Endothelial cell of umbilical vein (primary cell): ENCODE results near the gene SSTR5. TPM values are rescaled to one million over a fixed set of nuclear protein-coding genes. Genes with fewer than 3 reads are reported as not detected.

ENCODE experiments used
- BruUV-seq: library from RNA; stranded (reverse); fragments of 400-500 nt; replicated peaks from 2 replicates; lab custom pipeline; 2021; lab: Mats Ljungman, UMichigan
- CTCF ChIA-PET: fragments of 300-600, 350-600 bp; sonication (Branson Sonifier 250); formaldehyde crosslinking; loops from one replicate; lab custom pipeline; 2021; ENCODE audit warnings: antibody characterized with exemption, inconsistent platforms; lab: Charles Lee
- POLR2A ChIA-PET: fragments of 300-600, 350-600 bp; sonication (Branson Sonifier 250); formaldehyde crosslinking; loops from one replicate; lab custom pipeline; 2021; ENCODE audit warnings: antibody characterized with exemption, inconsistent platforms; lab: Charles Lee
- DNase-seq: peaks from one replicate; pipeline ENCODE4 v3.0.0-alpha.2; 2011; ENCODE audit warnings: low read depth, low spot score
- FAIRE-seq: peaks from 2 replicates; lab custom pipeline; 2011; peaks lifted over from hg19 to GRCh38; lab: Jason Lieb, UNC
- H2AFZ ChIP-seq: 2 replicates; pipeline ENCODE4 v1.6.0; 2012; ENCODE audit warnings: low read depth, low read length, control low read depth, inconsistent platforms
- H3K27ac ChIP-seq: 2 replicates; pipeline ENCODE4 v1.5.1; 2011; ENCODE audit warnings: low read depth, mild to moderate bottlenecking, control low read depth, low read length, moderate library complexity; ENCODE audit not compliant: insufficient read depth
- H3K27me3 ChIP-seq, 2 experiments: 2 replicates each; pipeline versions ENCODE4 v1.6.0 to v1.6.1; 2011; ENCODE audit warnings: low read length in 2 of 2, mixed read lengths in 1 of 2; ENCODE audit not compliant: control insufficient read depth in 2 of 2, insufficient read depth in 2 of 2
- H3K36me3 ChIP-seq, 2 experiments: 2 replicates in 1 of 2; 3 replicates in 1 of 2; pipeline ENCODE4 v1.5.1; 2011; ENCODE audit warnings: low read length in 2 of 2, mild to moderate bottlenecking in 1 of 2, moderate library complexity in 1 of 2; ENCODE audit not compliant: control insufficient read depth in 2 of 2, insufficient read depth in 2 of 2; ENCODE audit errors: extremely low read depth in 1 of 2
- H3K4me1 ChIP-seq: 3 replicates; pipeline ENCODE4 v1.5.1; 2011; ENCODE audit warnings: mild to moderate bottlenecking, low read length; ENCODE audit not compliant: control insufficient read depth, insufficient read depth; ENCODE audit errors: extremely low read depth
- H3K4me2 ChIP-seq: 2 replicates; pipeline ENCODE4 v1.6.1; 2011; ENCODE audit warnings: low read length, control low read depth, mixed read lengths; ENCODE audit not compliant: insufficient read depth
- H3K4me3 ChIP-seq, 3 experiments: fragments of 200-600 bp in 1 of 3; sonication (generic), shearing (Covaris generic) in 1 of 3; replicated peaks in 1 of 3; 2 replicates each; pipeline ENCODE4 v1.5.1; 2011 to 2016; ENCODE audit warnings: control low read depth in 3 of 3, low read length in 3 of 3, mild to moderate bottlenecking in 2 of 3, inconsistent platforms in 1 of 3, low read depth in 1 of 3, moderate library complexity in 1 of 3; ENCODE audit not compliant: insufficient read depth in 1 of 3
- H3K79me2 ChIP-seq: 2 replicates; pipeline ENCODE4 v1.6.0; 2012; ENCODE audit warnings: low read length, inconsistent platforms; ENCODE audit not compliant: control insufficient read depth, insufficient read depth
- H3K9ac ChIP-seq: replicated peaks from 2 replicates; pipeline ENCODE3; 2011; ENCODE audit warnings: low read length, control low read depth; ENCODE audit not compliant: insufficient read depth; ENCODE audit errors: extremely low read depth
- H3K9me1 ChIP-seq: replicated peaks from 3 replicates; pipeline ENCODE4 v1.6.0; 2011; ENCODE audit warnings: mild to moderate bottlenecking, low read length; ENCODE audit not compliant: control insufficient read depth, insufficient read depth; ENCODE audit errors: extremely low read depth
- H3K9me3 ChIP-seq: replicated peaks from 2 replicates; pipeline ENCODE4 v1.5.1; 2012; ENCODE audit warnings: low read length, inconsistent platforms; ENCODE audit not compliant: control insufficient read depth, insufficient read depth
- H4K20me1 ChIP-seq: replicated peaks from 2 replicates; pipeline ENCODE3; 2011; ENCODE audit warnings: mild to moderate bottlenecking, low read length; ENCODE audit not compliant: control insufficient read depth, insufficient read depth; ENCODE audit errors: extremely low read depth
- EZH2 ChIP-seq: IDR thresholded peaks from 2 replicates; pipeline ENCODE4 v1.6.1; 2012; ENCODE audit warnings: borderline replicate concordance, low read depth, mild to moderate bottlenecking, moderate library complexity, low read length, inconsistent platforms; ENCODE audit not compliant: severe bottlenecking
- FOS ChIP-seq: IDR thresholded peaks from 2 replicates; pipeline ENCODE4 v1.6.1; 2011; ENCODE audit warnings: mild to moderate bottlenecking, low read length, moderate library complexity, borderline replicate concordance; ENCODE audit not compliant: insufficient read depth
- GATA2 ChIP-seq: IDR thresholded peaks from 2 replicates; pipeline ENCODE4 v1.7.0; 2011; ENCODE audit warnings: low read depth, mild to moderate bottlenecking, moderate library complexity, mixed read lengths, low read length; ENCODE audit not compliant: insufficient read length, insufficient read depth
- JUN ChIP-seq: IDR thresholded peaks from 2 replicates; pipeline ENCODE4 v1.6.1; 2011; ENCODE audit warnings: borderline replicate concordance, low read depth; ENCODE audit not compliant: insufficient read length, insufficient read depth
- MYC ChIP-seq: IDR thresholded peaks from one replicate; pipeline ENCODE4 v1.6.1; 2011; ENCODE audit warnings: mild to moderate bottlenecking, low read depth, low read length
- POLR2A ChIP-seq: IDR thresholded peaks from 2 replicates; pipeline ENCODE4 v1.6.1; 2012; ENCODE audit warnings: low read depth, mild to moderate bottlenecking, control low read depth, low read length
- POLR2AphosphoS5 ChIP-seq: IDR thresholded peaks from 2 replicates; pipeline ENCODE4 v1.6.1; 2012; ENCODE audit warnings: low read depth, mild to moderate bottlenecking, control low read depth, low read length, moderate library complexity; ENCODE audit not compliant: insufficient read depth
- dilution Hi-C: fragments of 300-500 bp; cut with MboI; formaldehyde crosslinking; loops from one replicate; pipeline ENCODE4 v1.15.0; 2019; ENCODE audit warnings: low sequenced_read_pairs; ENCODE audit not compliant: extremely low pct_ligation_motif_present
- intact Hi-C: fragments of 100-400 bp; cut with micrococcal nuclease; formaldehyde crosslinking; loops from one replicate; pipeline ENCODE4 v1.10.0; 2022
- polyA plus RNA-seq, 4 experiments: library from polyadenylated mRNA; depleted of rRNA in 3 of 4; stranded (reverse) in 3 of 4; unstranded in 1 of 4; fragments of >200 nt; gene quantifications; 2 replicates each; pipeline versions ENCODE4 v1.2.1 to v1.2.3, GENCODE V29; 2011 to 2012; ENCODE audit warnings: missing spikeins in 1 of 4
- total RNA-seq: library from RNA; stranded (reverse); gene quantifications from 2 replicates; pipeline ENCODE4 v1.2.3, GENCODE V29; 2021
- TF ChIP-seq, protein P1 (sequence below): IDR thresholded peaks from 2 replicates; pipeline ENCODE4 v1.6.1; 2011; ENCODE audit not compliant: insufficient read depth, insufficient read length
- TF ChIP-seq, protein P2 (sequence below), 2 donors: IDR thresholded peaks; 1 replicate in 1 of 2; 2 replicates in 1 of 2; pipeline ENCODE4 v1.5.1; 2011; ENCODE audit warnings: low read length in 2 of 2, mild to moderate bottlenecking in 2 of 2, moderate library complexity in 2 of 2, control low read depth in 1 of 2, inconsistent platforms in 1 of 2, low read depth in 1 of 2; ENCODE audit not compliant: insufficient read depth in 1 of 2; ENCODE audit errors: extremely low read depth in 1 of 2

Gene SSTR5
- total and polyA plus RNA-seq, 2 donors (not counting 3 experiments of a cell fraction or from before 2014, with no cell fraction given): 0.24 to 0.52 TPM

DNA sequence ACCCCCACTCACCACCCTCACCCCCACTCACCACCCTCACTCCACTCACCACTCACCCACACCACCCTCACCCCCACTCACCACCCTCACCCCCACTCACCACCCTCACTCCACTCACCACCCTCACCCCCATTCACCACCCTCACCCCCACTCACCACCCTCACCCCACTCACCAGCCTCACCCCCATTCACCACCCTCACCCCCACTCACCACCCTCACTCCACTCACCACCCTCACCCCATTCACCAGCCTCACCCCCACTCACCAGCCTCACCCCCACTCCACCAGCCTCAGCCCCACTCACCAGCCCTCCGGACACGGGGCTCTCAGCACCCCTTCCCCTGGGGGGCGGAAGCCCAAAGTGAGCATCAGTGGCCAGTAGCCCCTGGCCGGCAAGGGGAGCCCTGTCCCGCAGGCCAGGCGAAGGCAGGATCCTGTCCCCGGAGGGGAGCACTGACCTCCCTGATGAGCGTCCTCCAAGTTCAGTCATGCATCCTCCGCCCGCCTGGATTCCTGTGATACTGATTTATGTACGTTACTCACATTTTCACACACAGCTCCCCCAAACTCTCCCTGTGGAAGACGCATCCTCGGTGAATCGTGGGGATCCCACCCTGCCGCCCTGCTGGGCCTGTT, 41.5 kb downstream of the SSTR5 start:
- H3K4me1 ChIP-seq: no peaks in the 10 kb centered on the region
- DNase-seq: no peak
- H3K9me3 ChIP-seq: no peaks in the 10 kb centered on the region
- no peak for FAIRE-seq
- H3K36me3 ChIP-seq: no peaks in the 10 kb centered on the region
- BruUV-seq: no TSS peak
- TF ChIP-seq, protein P1, sequence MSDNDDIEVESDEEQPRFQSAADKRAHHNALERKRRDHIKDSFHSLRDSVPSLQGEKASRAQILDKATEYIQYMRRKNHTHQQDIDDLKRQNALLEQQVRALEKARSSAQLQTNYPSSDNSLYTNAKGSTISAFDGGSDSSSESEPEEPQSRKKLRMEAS: no peak
- TF ChIP-seq EZH2: no peak
- TF ChIP-seq JUN: no peak
- TF ChIP-seq FOS: no peak
- no peak for TF ChIP-seq POLR2A
- TF ChIP-seq MYC: no peak
- TF ChIP-seq POLR2AphosphoS5: no peak
- TF ChIP-seq, protein P2, sequence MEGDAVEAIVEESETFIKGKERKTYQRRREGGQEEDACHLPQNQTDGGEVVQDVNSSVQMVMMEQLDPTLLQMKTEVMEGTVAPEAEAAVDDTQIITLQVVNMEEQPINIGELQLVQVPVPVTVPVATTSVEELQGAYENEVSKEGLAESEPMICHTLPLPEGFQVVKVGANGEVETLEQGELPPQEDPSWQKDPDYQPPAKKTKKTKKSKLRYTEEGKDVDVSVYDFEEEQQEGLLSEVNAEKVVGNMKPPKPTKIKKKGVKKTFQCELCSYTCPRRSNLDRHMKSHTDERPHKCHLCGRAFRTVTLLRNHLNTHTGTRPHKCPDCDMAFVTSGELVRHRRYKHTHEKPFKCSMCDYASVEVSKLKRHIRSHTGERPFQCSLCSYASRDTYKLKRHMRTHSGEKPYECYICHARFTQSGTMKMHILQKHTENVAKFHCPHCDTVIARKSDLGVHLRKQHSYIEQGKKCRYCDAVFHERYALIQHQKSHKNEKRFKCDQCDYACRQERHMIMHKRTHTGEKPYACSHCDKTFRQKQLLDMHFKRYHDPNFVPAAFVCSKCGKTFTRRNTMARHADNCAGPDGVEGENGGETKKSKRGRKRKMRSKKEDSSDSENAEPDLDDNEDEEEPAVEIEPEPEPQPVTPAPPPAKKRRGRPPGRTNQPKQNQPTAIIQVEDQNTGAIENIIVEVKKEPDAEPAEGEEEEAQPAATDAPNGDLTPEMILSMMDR (IDR thresholded peaks at IDR 0.05; ENCODE audit: extremely low read depth in 1 of 2, insufficient read depth in 1 of 2, low read depth in 1 of 2, low read length in 2 of 2): no peak
- no peak for TF ChIP-seq GATA2
- H3K27ac ChIP-seq: no peak overlapping the region
- H3K4me3 ChIP-seq: no peak overlapping the region
- no peaks in the 10 kb centered on the region for H4K20me1 ChIP-seq
- CTCF ChIA-PET: no interaction called here
- no peaks in the 10 kb centered on the region for H3K79me2 ChIP-seq
- H3K4me2 ChIP-seq: no peak overlapping the region
- dilution Hi-C loops (no loop called here), intact Hi-C loops (no loop called here)
- POLR2A ChIA-PET: no interaction called here
- H3K9ac ChIP-seq: no peak overlapping the region
- no peak overlapping the region for H2AFZ ChIP-seq
- no peaks in the 10 kb centered on the region for H3K9me1 ChIP-seq
- H3K27me3 ChIP-seq: no peaks in the 10 kb centered on the region
